HG02870 (cell line): Measurements from ENCODE around the gene AP2M1.
"Not testable (repeated sequence)": the region's sequence is repeated elsewhere in the genome, so short reads cannot be mapped to it uniquely, and the experiment has no call there.

Source experiments
- ATAC-seq: cut with Tn5 transposase; IDR thresholded peaks from one replicate; pipeline ENCODE4 v1.9.1; 2021; ENCODE audit warnings: mild to moderate bottlenecking, moderate library complexity; ENCODE audit not compliant: unreplicated experiment

The AP2M1 gene

DNA sequence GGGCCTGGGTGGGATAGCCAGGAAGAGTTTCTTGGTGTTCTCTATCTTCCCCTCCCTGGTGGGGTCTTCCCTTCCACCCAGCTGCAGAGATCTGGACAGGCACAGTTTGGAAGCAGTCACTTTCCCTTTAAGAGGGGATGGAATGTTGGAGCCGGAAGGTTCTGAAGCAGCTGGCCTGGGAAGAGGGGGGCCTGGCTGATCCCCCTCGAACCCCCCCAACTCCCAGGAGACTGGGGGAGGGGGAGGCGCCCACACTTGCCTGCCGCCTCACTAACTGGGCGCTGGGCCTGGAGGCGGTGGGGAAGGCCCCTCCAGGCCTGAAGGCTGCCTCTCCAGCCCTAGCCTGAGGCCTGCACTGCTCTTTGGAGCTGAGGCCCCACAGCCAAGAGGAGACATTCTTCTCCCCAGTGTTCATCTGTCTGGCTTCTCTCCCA is 18.1 kb upstream of the AP2M1 start:
- ATAC-seq = no peak

DNA sequence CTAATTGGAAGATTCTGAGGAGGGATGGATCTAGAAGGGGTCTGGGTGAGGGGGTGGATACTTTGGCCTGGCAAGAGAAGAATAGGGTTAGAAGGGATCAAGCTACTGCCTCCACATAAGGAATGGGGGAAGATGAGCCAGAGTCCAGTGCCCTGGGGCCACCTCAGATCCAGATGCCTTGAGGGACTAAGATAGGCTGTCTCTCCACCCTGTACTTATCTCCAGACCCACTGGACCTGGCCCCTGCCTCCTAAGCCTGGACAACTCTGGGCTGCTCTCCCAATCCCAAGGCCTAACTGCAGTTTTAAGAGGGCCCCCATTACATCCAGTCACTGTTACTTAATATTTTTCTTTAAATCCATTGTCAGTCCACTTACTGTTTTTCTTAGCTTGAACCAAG is 17.4 kb upstream of the AP2M1 start:
- no peak for ATAC-seq

DNA sequence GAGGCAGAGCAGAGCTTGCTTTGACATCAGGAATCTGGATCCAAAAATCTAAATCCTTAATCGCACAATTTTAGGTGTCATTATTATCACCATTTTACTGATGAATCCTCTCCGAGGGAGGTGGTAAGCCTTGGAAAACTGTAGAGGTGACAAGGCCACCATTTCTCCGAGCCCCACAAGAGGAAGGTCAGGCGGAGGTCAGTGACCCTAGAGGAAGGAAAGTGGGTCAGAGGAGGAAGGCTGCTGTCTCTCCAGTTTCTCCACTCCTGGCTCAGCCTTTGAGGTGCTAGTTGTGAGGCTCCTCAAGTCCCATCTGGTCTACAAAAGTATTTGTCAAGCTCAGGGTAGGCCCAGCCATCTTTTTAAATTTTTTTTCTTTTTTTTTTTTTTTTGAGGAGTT is 16.3 kb upstream of the AP2M1 start:
- ATAC-seq = no peak

DNA sequence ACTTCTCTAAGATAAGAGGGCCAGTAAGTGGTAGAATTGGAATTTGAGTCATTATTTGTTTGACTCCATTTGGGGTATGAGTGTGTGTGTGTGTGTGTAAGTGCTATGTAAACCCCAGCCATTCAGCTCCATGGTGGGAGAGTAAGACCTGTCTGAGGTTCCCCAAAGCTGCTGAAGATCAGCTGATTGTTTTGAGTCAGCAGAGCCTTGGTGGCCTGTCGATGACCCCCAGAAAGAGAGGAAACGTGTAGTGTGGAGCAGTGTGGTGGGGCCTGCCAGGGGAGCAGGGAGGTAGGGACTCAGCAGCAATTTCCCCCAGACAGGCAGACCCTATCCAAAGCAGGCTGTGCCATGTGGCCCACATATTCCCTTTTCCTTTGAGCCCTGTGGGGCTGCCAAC is 14.2 kb upstream of the AP2M1 start:
- peak; percentile 73 for ATAC-seq

DNA sequence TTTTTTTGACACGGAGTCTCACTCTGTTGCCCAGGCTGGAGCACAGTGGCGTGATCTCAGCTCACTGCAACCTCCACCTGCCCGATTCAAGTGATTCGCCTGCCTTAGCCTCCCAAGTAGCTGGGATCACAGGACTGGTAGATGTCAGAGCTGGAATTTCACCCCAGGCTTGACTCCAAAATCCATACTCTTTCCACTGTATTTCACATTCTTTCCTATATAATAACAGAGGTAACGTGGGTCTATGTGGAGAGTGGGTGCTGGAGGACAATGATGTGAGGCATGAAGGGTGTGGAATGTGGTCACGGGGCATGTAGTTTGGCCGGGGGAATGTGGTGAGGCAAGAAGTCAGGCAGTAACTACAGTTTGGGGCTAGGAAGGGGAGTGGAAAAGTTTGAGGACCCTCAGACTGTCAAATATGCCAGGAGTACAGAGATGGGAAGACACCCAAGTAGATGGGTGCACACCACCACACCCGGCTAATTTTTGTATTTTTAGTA is 12.0 kb upstream of the AP2M1 start:
- not testable (repeated sequence) for ATAC-seq

DNA sequence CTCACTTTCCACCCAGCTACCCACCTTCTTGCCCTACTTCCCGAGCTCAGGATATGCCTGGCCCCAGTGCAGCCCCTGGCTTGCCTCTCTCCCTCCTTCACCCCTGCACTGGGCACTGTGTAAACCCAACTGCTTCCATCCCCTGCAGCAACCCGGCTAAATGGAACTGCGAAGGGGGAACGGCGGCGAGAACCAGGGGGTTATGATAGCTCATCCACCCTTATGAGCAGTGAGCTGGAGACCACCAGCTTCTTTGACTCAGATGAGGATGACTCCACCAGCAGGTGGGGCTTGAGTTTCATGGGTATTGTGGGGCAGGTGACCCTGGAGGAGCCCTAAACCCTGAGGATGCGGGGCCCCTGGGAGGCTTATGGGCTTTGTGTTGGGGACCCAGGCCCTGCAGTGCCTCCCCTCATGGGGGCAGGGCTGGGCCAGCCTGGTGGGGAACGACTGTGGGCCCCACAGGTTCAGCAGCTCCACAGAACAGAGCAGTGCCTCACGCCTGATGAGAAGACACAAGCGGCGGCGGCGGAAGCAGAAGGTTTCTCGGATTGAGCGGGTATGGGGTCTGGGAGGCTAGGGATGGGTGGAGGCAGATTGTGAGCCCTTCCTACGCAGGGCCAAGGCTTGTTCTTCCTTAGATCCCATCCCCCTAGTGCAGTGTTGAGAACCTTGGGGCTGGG is 9.9 kb upstream of the AP2M1 start:
- no peak for ATAC-seq

DNA sequence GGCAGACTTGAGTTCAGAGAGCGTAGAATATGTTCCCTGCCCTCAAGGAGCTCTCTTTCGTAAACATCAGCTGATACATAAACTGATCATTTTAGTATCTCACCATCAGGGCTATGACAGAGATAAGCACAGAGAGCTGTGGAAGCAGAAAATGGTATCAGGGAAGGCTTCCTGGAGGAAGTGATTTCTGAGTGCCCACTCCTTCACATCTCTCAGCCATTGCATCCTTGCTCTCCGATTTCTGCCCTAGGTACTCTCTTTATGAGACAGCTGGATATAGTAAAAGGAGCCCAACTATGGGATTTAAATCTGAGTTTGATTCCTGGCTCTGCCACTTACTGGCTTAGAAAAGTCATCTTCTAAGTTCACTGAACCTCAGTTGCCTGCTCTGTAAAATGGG is 9.1 kb upstream of the AP2M1 start:
- no peak for ATAC-seq

DNA sequence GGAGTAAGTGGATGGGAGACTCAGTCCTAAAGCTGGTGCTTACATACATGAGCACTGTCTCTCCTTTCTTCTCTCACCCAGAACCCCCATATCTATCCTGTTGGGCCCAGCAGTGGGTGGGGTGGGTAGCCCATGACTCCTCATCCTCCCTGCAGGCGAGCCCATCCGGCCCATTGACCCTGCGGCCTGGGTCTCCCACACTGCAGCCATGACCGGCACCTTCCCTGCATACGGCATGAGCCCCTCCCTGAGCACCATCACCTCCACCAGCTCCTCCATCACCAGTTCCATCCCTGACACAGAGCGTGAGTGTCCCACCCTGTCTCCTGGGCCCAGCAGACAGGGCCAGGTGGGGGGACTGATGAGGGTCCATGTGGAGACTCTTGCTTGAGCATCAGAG is 8.0 kb upstream of the AP2M1 start:
- ATAC-seq = no peak

DNA sequence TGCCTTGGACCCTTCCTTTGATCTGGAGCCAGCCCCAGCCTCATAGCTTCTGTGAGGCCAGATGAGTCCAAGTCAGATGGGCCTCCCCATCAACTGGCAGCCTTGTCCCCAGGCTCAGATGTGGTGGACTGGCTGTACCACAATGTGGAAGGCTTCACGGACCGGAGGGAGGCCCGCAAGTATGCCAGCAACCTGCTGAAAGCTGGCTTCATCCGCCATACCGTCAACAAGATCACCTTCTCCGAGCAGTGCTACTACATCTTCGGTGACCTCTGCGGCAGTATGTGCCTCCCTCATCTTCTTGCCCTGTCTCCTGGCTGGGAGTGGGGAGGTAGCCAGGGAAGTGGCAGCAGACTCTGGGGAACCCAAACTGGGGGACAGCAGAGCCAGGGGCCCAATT is 6.9 kb upstream of the AP2M1 start:
- ATAC-seq = no peak

DNA sequence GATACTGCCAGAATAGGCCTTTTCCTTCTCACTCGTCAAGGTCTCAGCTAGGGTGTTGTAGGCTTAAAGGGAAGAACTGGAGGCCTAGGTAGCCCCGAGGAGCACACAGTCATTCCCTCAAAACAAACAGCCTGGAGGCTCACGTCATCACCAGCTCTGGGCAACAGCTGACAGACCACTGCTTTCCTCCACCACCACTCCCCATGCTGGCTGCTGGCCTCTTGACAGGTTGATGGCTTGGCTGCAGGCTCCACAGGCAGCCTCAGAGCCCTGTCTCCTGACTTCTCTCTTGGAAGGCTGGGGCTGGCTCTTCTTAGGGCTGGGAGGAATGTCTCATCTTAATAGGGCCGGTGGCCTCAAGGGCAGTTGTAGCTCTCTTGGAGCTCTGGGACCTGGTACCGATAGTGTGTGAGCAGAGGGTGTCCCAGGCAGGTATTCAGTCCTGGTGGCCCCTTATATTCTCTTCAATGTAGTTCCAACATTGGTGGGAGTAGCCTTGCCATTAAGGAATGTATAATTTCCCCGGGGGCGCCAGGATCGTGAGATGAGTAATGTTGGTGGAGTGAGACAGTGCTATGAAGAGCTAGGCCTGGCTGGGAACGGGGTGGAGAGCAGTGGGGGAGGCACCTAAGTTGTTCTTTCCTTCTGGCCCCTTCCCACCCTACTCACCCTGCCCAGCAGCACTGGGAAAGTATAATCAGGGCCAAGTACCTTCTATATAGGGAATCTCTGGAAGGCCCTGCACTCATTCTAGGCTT is 6.1 kb upstream of the AP2M1 start:
- no peak for ATAC-seq

DNA sequence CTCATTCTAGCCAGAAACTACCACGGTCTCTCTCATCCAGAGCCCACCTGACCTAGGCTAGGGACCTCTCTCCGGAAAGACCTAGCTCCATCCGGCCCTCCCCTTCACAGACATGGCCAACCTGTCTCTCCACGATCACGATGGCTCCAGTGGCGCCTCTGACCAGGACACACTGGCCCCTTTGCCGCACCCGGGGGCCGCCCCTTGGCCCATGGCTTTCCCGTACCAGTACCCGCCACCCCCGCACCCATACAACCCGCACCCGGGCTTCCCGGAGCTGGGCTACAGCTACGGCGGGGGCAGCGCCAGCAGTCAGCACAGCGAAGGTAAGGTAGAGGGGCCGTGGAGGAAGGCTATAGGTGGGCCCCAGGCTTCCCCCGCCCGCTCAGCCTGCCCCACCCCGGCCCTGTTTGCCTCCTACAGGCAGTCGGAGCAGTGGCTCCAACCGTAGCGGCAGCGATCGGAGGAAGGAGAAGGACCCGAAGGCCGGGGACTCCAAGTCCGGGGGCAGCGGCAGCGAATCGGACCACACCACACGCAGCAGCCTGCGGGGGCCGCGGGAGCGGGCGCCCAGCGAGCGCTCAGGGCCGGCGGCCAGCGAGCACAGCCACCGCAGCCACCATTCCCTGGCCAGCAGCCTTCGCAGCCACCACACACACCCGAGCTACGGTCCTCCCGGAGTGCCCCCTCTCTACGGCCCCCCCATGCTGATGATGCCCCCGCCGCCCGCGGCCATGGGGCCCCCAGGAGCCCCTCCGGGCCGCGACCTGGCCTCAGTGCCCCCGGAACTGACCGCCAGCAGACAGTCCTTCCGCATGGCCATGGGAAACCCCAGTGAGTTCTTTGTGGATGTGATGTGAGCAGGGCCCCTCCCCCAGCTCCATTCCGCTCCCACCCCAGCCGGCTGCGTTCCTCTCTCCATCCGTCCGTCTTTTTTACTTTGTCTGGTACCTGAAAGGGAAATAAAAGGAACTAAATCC is 4.5 kb upstream of the AP2M1 start:
- ATAC-seq = no peak

DNA sequence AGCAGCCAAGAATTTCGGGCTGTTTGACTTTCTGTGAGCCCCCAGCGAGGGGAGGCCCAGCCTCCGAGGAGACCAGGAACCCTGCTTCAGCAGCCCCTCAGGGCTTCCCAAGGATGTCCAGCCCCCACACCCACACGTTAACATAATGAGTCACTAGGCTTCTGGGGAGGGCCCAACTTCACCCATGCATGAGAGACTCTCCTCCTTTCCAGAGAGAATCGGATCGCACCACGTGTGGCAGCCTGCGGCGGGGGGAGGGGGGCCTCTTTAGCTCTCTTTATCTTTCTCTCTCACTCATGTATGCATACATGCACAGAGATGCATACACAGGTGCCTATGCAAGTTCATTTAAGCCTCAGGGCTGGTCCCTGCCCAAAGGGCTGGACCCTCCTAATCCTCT is 3.1 kb upstream of the AP2M1 start:
- ATAC-seq = no peak

DNA sequence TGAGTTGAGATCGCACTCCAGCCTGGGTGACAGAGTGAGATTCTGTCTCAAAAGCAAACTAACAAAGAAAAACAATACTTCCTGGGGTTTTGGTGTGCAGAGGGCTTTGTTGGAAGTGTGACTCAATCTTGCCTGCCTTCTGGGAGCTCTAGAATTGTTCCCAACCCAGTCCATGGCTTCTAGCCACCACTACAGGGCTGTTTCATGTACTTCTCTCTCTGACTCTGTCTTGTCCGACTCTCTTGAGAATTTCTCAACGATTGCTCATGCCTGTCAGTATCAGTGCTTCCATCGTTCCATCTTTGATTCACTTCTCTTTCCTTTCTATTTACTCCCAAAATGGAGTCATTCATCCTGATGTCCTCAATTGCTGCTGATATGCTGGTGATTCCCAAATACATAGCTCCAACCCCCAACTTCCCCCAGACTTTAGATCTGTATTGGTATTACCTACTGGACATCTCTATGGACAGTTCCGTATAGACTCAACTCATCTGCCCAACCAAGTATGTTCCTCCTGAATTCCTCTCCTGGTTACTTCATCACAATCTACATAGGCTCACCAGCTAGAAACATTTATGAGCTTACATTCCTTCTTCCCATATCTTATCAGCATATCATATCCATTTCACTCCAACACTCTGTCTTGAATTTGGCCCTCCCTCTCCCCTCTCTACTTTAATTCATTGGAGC is 1.8 kb upstream of the AP2M1 start:
- no peak for ATAC-seq

DNA sequence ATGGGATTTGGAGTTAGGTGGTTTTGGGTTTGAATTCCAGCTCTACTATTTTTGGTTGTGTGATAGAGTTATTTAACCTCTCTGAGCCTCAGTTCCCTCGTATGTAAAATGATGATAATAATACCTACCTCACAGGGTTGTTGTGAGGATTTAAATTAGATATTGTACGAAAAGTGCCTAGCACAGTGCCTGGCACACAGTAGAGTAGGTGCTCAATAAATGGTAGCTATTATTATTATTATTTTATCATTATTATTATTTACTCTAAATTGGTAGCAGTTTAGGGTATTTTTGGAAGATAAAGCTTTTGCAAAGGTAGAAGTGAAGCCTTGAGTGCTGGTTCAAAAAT is 1.3 kb upstream of the AP2M1 start:
- ATAC-seq = no peak

DNA sequence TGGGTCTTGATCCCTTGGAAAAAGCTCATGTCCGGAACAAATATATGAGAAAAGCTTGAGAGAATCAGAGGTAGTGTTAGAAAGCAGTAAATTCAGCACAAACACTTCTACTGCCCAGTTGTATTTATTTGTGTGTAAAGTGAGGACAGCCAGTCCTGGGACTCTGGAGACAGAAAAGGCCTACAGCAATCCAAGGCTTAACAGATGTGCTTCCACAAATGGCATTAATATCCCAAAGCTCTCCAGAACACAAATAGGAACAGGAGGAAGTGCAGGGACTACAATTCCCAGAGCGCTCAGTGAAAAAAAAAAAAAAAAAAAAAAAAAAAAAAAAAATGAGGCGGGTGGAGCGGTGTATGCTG is 390 bp upstream of the AP2M1 start:
- no peak for ATAC-seq

DNA sequence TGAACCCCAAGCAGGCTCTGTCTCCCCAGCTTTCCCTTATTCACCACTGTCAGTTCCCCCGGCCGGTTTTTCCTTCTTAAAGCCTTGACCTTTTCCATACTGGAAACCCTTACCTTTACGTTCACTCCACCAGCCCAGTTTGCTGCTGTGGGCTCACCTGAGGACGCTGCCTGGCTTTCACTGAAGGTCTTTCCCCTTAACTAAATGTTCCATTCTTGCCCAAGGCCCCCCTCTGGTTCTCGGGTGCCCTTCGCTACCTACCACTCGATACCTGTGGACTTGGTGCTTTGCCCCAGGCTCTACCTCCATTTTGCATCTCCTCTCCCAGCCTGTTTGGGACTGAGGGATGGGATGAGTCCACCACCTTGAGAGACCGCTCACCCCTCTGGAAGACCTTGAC is 851 bp downstream of the AP2M1 start:
- no peak for ATAC-seq

DNA sequence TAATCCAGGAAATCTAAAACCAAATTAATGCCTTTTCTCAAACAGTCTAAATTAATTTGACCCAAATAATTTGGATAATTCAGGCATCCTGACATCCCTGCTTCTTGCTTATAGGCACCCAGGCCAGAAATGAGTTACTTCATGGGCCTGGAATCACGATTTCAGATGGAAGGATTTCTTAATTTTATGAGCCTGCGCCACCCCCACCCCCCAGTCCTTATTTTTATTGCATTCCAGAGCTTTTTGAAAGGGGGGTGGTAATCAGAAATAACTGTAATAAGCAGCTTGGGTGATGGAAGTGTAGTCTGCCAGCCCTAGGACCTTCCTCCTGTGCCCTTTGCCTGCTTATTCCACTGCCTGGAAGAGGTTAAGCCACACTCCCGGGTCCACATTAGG is 1.3 kb downstream of the AP2M1 start:
- ATAC-seq = no peak

DNA sequence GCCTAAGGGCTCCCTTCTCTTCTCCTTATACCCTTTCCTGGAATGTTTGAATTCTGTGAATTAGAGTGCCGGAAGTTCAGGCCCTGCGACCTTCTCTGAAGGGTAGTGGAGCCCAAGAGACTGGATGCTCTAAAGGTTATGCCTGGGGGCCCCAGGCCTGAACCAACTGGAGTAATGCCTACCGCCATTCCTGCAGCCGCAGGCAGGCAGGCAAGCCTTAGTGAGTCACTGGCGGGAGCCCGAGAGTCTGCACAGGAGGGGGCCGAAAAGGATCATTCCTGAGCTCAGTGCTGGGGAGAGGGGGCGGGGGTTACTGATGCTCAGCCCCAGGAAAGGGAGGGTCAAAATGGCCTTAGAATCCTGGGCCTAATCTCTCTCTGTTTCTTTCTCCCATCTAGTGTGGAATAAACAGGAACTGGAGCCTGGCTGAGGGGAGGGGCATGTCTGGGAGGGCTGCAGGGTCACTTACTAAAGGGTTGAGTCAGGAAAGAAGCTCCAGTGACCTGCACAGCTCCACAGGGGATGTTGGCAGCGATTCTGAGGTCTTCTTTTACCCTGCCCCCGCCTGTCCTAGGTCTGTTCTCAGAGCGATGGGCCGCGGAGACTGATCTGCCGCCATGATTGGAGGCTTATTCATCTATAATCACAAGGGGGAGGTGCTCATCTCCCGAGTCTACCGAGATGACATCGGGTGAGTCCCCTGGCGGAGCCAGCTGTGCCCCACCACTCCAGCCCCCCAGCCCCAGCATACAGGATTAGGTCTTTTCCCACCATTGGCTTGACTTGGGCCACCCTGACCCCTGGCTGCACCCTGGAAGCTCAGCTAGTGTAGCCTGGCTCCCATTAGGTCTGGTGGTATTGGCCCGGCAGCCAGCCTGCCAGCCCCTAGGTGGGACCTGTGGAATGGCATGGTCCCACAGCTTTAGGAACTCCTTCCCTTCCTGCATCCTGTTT is 2.0 kb downstream of the AP2M1 start:
- ATAC-seq = no peak

DNA sequence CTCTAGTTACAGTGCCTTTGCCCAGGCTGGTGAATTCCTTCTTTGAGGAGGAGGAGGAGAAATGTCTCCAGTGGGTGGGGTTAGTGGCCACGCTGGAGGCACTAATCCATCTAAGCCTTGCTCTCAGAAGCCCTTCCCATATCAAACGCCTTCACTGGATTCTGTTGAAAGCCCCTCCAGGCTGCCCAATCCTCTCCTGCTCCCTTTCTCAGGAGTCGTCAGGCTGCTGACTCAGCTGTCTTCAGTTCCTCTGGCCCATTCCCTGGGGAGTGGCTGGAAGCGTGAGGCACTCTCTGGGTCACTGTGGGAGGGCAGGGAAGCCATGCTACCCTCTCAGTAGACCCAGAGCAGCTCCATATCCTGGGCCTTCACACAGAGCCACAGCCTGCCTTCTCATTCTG is 2.7 kb downstream of the AP2M1 start:
- ATAC-seq = no peak

DNA sequence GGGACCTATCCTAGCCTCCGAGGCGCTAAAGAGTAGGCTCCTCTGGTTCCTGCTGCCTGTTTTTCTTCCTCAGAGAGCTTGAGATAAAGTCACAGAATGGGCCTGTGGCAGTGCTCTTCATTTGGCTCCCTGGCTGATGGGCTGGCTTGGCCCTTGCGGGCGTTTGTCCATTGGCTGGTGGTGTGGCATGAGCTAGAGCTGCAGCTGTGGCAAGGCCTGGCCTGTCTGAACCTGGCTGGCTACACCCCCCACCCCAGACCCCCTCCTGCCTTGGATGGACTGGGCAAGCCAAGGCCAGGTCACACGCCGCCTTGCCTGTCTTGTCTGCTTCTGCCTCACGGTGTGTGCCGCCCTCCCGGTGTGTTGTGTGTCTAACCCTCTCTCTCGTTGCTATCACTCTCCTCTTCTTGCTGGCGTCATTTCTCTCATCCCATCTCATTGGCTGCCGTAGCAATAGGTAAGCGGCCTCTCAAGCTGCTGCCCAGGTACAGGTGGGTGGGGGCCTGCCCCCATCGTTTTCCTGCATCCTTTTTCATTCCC is 3.2 kb downstream of the AP2M1 start:
- ATAC-seq = no peak
